Nephron (organoid): ENCODE measurements around the gene CNTNAP2.
A peak's percentile ranks its signal among the peaks of the same experiment; 100 is the strongest.

ENCODE experiments used
- H3K27ac Mint-ChIP-seq, 3 experiments: 2 replicates each; pipeline ENCODE4 v1.8.0; 2020; ENCODE audit warnings: mixed read lengths in 3 of 3, mild to moderate bottlenecking in 2 of 3, moderate library complexity in 1 of 3
- H3K27me3 Mint-ChIP-seq: 2 replicates; pipeline ENCODE4 v1.8.0; 2021; ENCODE audit warnings: low read depth, mild to moderate bottlenecking, moderate library complexity, mixed read lengths
- H3K36me3 Mint-ChIP-seq: 2 replicates; pipeline ENCODE4 v1.8.0; 2020; ENCODE audit warnings: low read depth, mixed read lengths
- H3K4me1 Mint-ChIP-seq: 2 replicates; pipeline ENCODE4 v1.8.0; 2020; ENCODE audit warnings: mixed read lengths
- H3K4me3 Mint-ChIP-seq, 3 experiments: 2 replicates each; pipeline ENCODE4 v1.8.0; 2020; ENCODE audit warnings: mild to moderate bottlenecking in 3 of 3, mixed read lengths in 3 of 3, moderate library complexity in 2 of 3
- H3K9me3 Mint-ChIP-seq: 2 replicates; pipeline ENCODE4 v1.8.0; 2020; ENCODE audit warnings: mixed read lengths
- TF ChIP-seq, protein P1 (sequence below), 3 experiments: fragments of 200-600 bp; sonication (generic); IDR thresholded peaks; one replicate each; pipeline ENCODE4 v1.5.0; 2021; ENCODE audit warnings: antibody characterized with exemption in 3 of 3; ENCODE audit not compliant: unreplicated experiment in 3 of 3

Gene CNTNAP2

GRCh38 chr7:146926841-146927240, 810.2 kb downstream of the CNTNAP2 start:
- Mint-ChIP-seq H3K27ac (peak overlapping the region; percentile 49 to 80 (median 76)), H3K9me3 (peaks cover 11% of the 10 kb centered on the region), H3K27me3 (no peaks in the 10 kb centered on the region), H3K36me3 (peaks cover 3% of the 10 kb centered on the region), H3K4me3 (no peak overlapping the region), H3K4me1 (peaks cover 5% of the 10 kb centered on the region)
- TF ChIP-seq, protein P1, sequence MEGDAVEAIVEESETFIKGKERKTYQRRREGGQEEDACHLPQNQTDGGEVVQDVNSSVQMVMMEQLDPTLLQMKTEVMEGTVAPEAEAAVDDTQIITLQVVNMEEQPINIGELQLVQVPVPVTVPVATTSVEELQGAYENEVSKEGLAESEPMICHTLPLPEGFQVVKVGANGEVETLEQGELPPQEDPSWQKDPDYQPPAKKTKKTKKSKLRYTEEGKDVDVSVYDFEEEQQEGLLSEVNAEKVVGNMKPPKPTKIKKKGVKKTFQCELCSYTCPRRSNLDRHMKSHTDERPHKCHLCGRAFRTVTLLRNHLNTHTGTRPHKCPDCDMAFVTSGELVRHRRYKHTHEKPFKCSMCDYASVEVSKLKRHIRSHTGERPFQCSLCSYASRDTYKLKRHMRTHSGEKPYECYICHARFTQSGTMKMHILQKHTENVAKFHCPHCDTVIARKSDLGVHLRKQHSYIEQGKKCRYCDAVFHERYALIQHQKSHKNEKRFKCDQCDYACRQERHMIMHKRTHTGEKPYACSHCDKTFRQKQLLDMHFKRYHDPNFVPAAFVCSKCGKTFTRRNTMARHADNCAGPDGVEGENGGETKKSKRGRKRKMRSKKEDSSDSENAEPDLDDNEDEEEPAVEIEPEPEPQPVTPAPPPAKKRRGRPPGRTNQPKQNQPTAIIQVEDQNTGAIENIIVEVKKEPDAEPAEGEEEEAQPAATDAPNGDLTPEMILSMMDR (IDR thresholded peaks at IDR 0.05; ENCODE audit: unreplicated experiment in 3 of 3), result no peak

GRCh38 chr7:146937836-146938235, 821.2 kb downstream of the CNTNAP2 start:
- Mint-ChIP-seq H3K9me3 (peaks cover 8% of the 10 kb centered on the region), H3K27me3 (no peaks in the 10 kb centered on the region), H3K36me3 (no peaks in the 10 kb centered on the region), H3K27ac (peak overlapping the region; percentile 2 to 31 (median 27)), H3K4me1 (no peaks in the 10 kb centered on the region), H3K4me3 (no peak overlapping the region)
- TF ChIP-seq, protein P1 (IDR thresholded peaks at IDR 0.05; ENCODE audit: unreplicated experiment in 3 of 3), result no peak

GRCh38 chr7:146943483-146943882, 826.9 kb downstream of the CNTNAP2 start:
- Mint-ChIP-seq H3K4me3 (no peak overlapping the region), H3K9me3 (peaks cover 6% of the 10 kb centered on the region), H3K27ac (no peak overlapping the region), H3K4me1 (no peaks in the 10 kb centered on the region), H3K27me3 (no peaks in the 10 kb centered on the region), H3K36me3 (no peaks in the 10 kb centered on the region)
- TF ChIP-seq, protein P1 (IDR thresholded peaks at IDR 0.05; ENCODE audit: unreplicated experiment in 3 of 3), result no peak

- Mint-ChIP-seq H3K4me1 (no peaks in the 10 kb centered on the region), H3K4me3 (no peak overlapping the region), H3K27me3 (no peaks in the 10 kb centered on the region), H3K9me3 (peaks cover 3% of the 10 kb centered on the region), H3K36me3 (no peaks in the 10 kb centered on the region), H3K27ac (no peak overlapping the region)
- TF ChIP-seq, protein P1 (IDR thresholded peaks at IDR 0.05; ENCODE audit: unreplicated experiment in 3 of 3), result no peak
Measured at GRCh38 chr7:146948703-146949102, 832.1 kb downstream of the CNTNAP2 start.

DNA sequence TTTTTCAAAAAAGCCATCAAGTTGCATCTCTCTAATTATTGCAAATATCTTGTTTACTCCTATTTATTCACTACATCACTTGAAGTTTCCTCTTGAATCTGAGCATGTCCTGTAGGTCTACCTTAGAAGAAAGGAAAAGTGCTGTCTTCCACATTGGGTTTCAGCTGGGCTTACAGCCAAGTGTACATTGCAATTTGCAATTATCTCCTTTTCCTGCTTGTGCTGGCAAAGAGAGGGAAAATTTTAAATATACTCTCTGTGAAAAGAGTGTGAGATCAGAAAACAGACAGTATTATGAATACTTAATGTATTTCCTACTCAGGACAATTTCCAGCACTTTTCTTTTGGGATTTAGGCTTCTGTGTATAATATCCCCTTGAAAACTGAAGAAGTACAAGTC, 839.7 kb downstream of the CNTNAP2 start:
- no peak overlapping the region for H3K4me3 Mint-ChIP-seq
- no peak overlapping the region for H3K27ac Mint-ChIP-seq
- no peaks in the 10 kb centered on the region for H3K27me3 Mint-ChIP-seq
- no peaks in the 10 kb centered on the region for H3K36me3 Mint-ChIP-seq
- TF ChIP-seq, protein P1 (IDR thresholded peaks at IDR 0.05; ENCODE audit: unreplicated experiment in 3 of 3), result no peak
- H3K4me1 Mint-ChIP-seq, result peaks cover 4% of the 10 kb centered on the region
- peaks cover 3% of the 10 kb centered on the region for H3K9me3 Mint-ChIP-seq

DNA sequence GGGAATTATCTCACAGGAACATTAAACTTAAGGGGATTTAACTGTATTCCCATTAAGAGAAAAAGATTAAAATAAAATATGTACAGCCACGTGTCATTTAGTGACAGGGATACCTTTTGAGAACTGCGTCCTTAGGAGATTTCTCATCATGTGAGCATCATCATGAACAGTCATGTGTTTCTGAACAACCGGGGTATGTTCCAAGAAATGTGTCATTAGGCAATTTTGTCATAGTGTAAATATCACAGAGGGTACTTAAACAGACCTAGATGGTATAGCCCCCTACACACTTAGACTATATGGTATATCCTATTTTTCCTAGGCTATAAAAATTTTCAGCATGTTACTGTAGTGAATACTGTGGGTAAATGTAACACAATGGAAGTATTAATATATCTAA, 840.3 kb downstream of the CNTNAP2 start:
- no peaks in the 10 kb centered on the region for H3K27me3 Mint-ChIP-seq
- no peak overlapping the region for H3K4me3 Mint-ChIP-seq
- TF ChIP-seq, protein P1 (IDR thresholded peaks at IDR 0.05; ENCODE audit: unreplicated experiment in 3 of 3), result no peak
- H3K36me3 Mint-ChIP-seq, result no peaks in the 10 kb centered on the region
- H3K4me1 Mint-ChIP-seq, result peaks cover 4% of the 10 kb centered on the region
- H3K27ac Mint-ChIP-seq, result no peak overlapping the region
- H3K9me3 Mint-ChIP-seq, result peaks cover 1% of the 10 kb centered on the region
